Colonic mucosa (tissue), 4 donors: ENCODE data around the gene NTM. TPM values are rescaled to one million over a fixed set of nuclear protein-coding genes. Genes with fewer than 3 reads are reported as not detected.

Experiments used
- DNase-seq: peaks from one replicate; pipeline ENCODE4 v3.0.0-alpha.2; 2020
- H3K27ac ChIP-seq: fragments of 200-600 bp; one replicate; pipeline ENCODE4 v1.8.0; 2021
- H3K27me3 ChIP-seq: fragments of 200-600 bp; one replicate; pipeline ENCODE4 v1.8.0; 2021
- H3K36me3 ChIP-seq: fragments of 200-600 bp; one replicate; pipeline ENCODE4 v1.8.0; 2021
- H3K4me1 ChIP-seq: fragments of 200-600 bp; one replicate; pipeline ENCODE4 v1.8.0; 2021; ENCODE audit warnings: mild to moderate bottlenecking
- H3K4me3 ChIP-seq: fragments of 200-600 bp; one replicate; pipeline ENCODE4 v1.8.0; 2021
- H3K9ac ChIP-seq, 2 donors: one replicate each; pipeline ENCODE4 v1.7.0; 2013; ENCODE audit warnings: control low read depth in 2 of 2, low read depth in 2 of 2, low read length in 2 of 2
- H3K9me3 ChIP-seq: fragments of 200-600 bp; one replicate; pipeline ENCODE4 v1.8.0; 2021
- CTCF ChIP-seq: fragments of 200-600 bp; IDR thresholded peaks from one replicate; pipeline ENCODE4 v1.8.0; 2022; ENCODE audit warnings: antibody characterized with exemption, mild to moderate bottlenecking
- intact Hi-C: fragments of 100-400 bp; cut with DNase I; formaldehyde crosslinking; loops from one replicate; pipeline ENCODE4 v1.14.1; 2022
- total RNA-seq, 2 donors: library from RNA; stranded (reverse); fragmentation: NEBNext Ultra II Directional in 1 of 2; extraction: Animal tissue kit (Norgen Biotek cat#: 25700) in 1 of 2; gene quantifications; one replicate each; pipeline ENCODE4 v1.2.1, GENCODE V29; 2021
- donor health status: healthy.
- donor health status: DM: no; HTN: no; CAD: no.
- donor health status: DM: no; HTN: no; CAD: no.

NTM gene
- total RNA-seq, 2 donors from 2014 or later, result 1.6 to 2.8 TPM

- intact Hi-C loops, result no loop called here
- DNase-seq, result no peak
- no peaks in the 10 kb centered on the region for H3K4me1 ChIP-seq
Measured at GRCh38 chr11:132288036-132288435, 917.6 kb downstream of the NTM start.

DNA sequence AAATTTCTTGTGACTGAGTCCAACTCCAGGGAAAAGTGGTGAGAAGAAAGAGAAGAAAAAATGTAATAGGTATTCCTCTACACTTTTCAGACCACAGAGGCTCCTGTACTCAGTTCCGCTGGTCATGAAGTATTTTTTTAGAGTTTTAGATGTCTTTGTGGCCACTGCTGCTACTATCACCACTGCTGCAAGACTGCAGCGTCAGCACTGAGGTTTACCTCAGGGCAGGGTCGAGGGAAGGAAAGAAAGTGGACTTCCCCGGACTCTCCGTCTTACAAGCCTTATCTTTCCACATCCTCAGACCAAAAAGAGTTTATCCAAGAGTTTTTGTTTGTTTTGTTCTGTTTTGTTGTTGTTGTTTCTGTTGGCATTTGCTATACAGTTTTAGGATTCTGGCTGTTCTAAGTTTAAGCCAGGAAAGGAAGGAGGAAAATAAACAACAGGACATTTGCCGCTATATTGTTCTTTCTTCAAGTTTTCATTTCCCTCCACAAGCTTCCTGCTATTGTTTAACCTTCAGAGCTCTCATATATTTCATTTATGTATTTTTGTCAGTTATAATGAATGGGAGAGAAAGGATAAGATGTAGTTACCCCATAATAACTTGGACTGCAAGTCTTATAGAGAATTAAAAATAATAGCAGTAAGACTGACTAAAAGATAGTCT, 919.3 kb downstream of the NTM start:
- intact Hi-C loops, result no loop called here
- Histone ChIP-seq H3K36me3 (no peaks in the 10 kb centered on the region), H3K9ac (no peak overlapping the region), H3K27ac (no peak overlapping the region), H3K27me3 (no peaks in the 10 kb centered on the region), H3K4me3 (no peak overlapping the region), H3K4me1 (no peaks in the 10 kb centered on the region), H3K9me3 (no peaks in the 10 kb centered on the region)
- no peak for DNase-seq
- TF ChIP-seq CTCF, result no peak

More at GRCh38 chr11:132288036-132288435, 917.6 kb downstream of the NTM start:
- no peak for TF ChIP-seq CTCF
- Histone ChIP-seq H3K36me3 (no peaks in the 10 kb centered on the region), H3K27ac (no peak overlapping the region), H3K4me3 (no peak overlapping the region), H3K9ac (no peak overlapping the region), H3K9me3 (no peaks in the 10 kb centered on the region), H3K27me3 (no peaks in the 10 kb centered on the region)

GRCh38 chr11:132293586-132293985, 923.2 kb downstream of the NTM start:
- TF ChIP-seq CTCF, result no peak
- Histone ChIP-seq H3K27me3 (no peaks in the 10 kb centered on the region), H3K27ac (no peak overlapping the region), H3K9me3 (no peaks in the 10 kb centered on the region), H3K36me3 (no peaks in the 10 kb centered on the region), H3K4me3 (no peak overlapping the region), H3K9ac (no peak overlapping the region), H3K4me1 (no peaks in the 10 kb centered on the region)
- no peak for DNase-seq
- intact Hi-C loops, result no loop called here

GRCh38 chr11:132296946-132297610, 926.7 kb downstream of the NTM start:
- Histone ChIP-seq H3K9ac (no peak overlapping the region), H3K36me3 (no peaks in the 10 kb centered on the region), H3K9me3 (no peaks in the 10 kb centered on the region)

GRCh38 chr11:132298357-132298756, 927.9 kb downstream of the NTM start:
- Histone ChIP-seq H3K27me3 (no peaks in the 10 kb centered on the region), H3K4me3 (no peak overlapping the region), H3K9ac (no peak overlapping the region), H3K9me3 (no peaks in the 10 kb centered on the region), H3K27ac (no peak overlapping the region), H3K36me3 (no peaks in the 10 kb centered on the region), H3K4me1 (no peaks in the 10 kb centered on the region)
- intact Hi-C loops, result no loop called here
- TF ChIP-seq CTCF, result no peak
- no peak for DNase-seq

More at GRCh38 chr11:132296946-132297610, 926.7 kb downstream of the NTM start:
- Histone ChIP-seq H3K27ac (no peak overlapping the region), H3K27me3 (no peaks in the 10 kb centered on the region), H3K4me1 (no peaks in the 10 kb centered on the region), H3K4me3 (no peak overlapping the region)
- intact Hi-C loops, result no loop called here
- no peak for DNase-seq
- no peak for TF ChIP-seq CTCF
